Inflammatory macrophage (primary cell): ENCODE measurements around the gene OR2H2.

Experiments used
- DNase-seq, 2 donors: peaks; one replicate each; pipeline ENCODE4 v3.0.0-alpha.2; 2020 to 2022

OR2H2 gene

DNA sequence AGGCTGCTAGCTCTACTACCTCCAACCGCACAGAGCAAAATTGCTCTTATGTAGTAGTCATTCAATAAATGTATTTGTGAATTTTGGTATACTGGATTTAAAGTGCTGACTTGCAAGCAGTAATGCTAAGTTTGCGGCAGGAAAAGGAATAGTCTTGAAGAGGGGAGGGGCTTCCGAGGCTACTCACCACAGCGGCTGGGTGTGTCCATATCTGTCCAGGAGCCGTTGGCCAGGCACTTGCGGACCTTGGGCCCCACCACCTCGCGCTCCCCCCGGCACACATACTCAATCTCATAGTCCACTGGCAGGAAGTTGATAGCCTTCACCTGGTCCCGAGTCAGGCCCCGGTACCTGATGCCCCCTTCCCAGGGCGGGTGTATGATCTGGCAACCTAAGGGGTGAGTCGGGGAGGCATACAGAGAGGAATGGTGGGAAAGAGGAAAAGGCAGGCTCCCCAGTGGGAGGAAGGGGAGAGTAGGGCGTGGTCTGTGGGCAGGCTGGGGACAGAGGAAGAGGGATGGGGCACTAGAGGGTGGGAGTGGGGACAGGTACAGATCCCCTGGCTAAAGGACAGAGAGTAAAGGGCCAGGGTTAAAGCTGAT is 46.4 kb downstream of the OR2H2 start:
- no peak for DNase-seq

DNA sequence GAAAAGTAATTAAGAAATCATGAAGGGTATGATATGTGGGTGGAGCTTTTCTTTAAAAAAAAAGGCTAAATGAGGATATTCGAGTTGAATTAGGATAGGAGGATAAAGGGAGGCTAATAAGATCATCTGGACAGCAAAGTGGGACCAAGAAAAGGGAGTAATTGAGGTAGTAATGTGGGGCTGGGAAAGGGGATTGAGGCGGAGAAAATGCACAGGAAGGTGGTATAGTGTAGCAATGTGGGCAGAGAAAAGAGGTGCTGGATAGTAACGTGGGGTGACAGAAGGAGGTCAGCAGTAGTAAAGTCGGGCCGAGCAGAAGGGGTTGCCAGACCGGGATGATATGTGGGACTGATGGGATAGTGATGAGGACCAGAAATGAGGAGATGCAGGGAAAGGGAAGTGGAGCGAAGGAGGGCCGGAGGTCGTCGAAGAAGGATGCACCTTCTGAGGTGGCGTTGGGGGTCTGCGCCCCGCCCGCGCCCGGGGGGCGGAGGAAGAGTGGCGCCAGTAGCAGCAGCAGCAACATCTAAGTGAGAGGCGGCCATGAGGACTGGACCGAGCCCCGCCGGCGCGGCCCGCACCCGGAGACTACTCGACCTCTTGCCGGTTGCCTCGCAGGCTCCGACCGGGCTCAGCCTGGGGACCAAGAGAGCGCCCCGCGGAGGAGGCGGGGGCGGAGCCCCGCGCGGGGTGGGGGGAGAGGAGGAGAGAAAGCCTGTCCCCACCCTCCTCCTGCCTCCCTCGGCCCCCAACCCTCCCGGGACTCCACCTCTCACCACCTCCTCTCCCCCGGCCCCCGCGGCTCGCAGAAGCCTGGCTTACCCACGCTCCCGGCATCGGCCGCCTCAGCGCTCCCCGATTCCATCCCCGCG is 47.2 kb downstream of the OR2H2 start:
- DNase-seq, result no peak

DNA sequence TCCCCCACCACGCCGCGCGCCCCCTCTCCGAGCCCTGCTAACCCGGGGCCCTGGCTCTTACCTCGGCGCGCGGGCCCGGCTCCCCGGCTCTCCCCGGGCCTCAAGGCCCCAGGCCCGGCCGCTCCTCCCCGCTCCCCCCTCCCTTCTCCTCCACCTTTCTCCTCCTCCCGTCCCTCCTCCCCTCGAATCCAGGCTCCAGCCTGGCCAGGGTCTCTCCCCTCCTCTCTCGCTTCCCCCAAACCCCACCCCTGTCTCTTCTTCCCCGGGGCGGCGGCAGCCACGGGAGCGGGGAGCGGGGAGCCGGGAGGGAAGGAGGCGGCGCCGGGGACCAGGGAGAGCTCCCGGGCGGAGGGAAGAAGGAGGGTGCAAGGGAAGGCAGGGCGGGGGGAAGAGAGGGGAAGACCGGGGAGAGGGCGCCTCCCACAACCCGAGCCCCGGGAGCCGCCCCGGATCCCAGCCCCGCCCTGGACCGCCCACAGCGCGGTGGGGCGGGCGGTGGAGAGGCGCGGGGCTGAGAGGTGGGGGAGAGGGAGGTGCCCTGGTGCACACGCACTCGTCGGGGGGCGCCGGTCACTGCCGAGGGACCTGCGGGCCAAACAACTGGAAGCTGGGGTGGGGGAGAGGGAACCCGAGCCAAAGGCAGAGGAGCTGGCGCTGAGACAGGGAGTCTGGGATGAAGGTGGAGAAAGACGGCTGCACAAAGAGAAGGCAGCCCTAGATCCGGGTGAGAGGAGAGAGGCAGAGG is 48.0 kb downstream of the OR2H2 start, which contains the start of gene GABBR1:
TSS of gene GABBR1 (minus strand) at position 395 of the 745 bp plus-strand sequence. CDS start 798 bp downstream, outside the sequence.
- DNase-seq, result peak; percentile 61 to 63

DNA sequence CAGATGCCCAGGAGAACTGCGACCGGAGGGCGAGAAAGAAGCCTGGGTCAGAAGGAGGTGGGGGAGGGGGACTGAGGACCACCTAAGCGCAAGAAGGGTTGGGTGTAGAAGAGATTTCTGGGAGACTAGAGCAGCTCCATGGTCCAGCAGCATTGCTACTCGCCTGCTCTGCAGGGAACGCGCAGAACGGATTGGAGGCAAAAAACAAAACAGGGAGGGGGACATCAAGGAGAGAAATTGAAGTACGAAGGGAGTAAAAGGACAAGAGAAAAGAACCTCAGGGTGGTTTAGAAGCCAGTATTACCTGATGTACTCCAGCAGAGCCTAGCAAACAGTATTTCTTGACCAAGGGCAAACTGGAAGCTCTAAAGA is 48.6 kb downstream of the OR2H2 start:
- no peak for DNase-seq

DNA sequence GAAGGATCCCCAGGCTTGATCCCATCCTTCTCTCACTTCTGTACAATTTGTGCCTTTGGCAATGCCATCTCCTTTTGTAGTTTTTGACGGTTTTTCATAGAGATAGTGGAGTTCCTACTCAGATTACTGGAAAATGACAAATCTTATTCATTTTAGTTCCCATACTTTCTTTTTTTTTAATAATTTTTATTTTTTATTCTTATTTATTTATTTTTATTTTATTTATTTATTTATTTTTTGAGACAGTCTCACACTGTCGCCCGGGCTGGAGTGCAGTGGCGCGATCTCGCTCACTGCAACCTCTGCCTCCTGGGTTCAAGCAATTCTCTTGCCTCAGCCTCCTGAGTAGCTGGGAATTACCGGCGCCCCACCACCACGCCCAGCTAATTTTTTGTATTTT is 52.3 kb downstream of the OR2H2 start:
- no peak for DNase-seq
